Calu3 (cell line): ENCODE data around the gene ANO8. TPM values are rescaled to one million over a fixed set of nuclear protein-coding genes. Genes with fewer than 3 reads are reported as not detected.

Experiments used
- BruUV-seq: library from RNA; stranded (reverse); fragments of 400-500 nt; replicated peaks from 2 replicates; lab custom pipeline; 2021; lab: Mats Ljungman, UMichigan
- CTCF ChIA-PET: fragments of 300-600 bp; sonication (Branson Sonifier 250); formaldehyde crosslinking; loops from one replicate; lab custom pipeline; 2022; ENCODE audit warnings: antibody characterized with exemption; lab: Charles Lee
- DNase-seq: peaks from one replicate; pipeline ENCODE4 v3.0.0; 2022
- H3K27ac Mint-ChIP-seq: one replicate; pipeline ENCODE4 v1.8.0; 2022; ENCODE audit warnings: mixed read lengths; ENCODE audit not compliant: unreplicated experiment
- H3K27me3 Mint-ChIP-seq: one replicate; pipeline ENCODE4 v1.8.0; 2022; ENCODE audit warnings: mixed read lengths; ENCODE audit not compliant: unreplicated experiment
- H3K36me3 Mint-ChIP-seq: one replicate; pipeline ENCODE4 v1.8.0; 2022; ENCODE audit warnings: mild to moderate bottlenecking, moderate library complexity, mixed read lengths; ENCODE audit not compliant: insufficient read depth, unreplicated experiment
- H3K4me1 Mint-ChIP-seq: one replicate; pipeline ENCODE4 v1.8.0; 2022; ENCODE audit warnings: mild to moderate bottlenecking, low read depth, mixed read lengths; ENCODE audit not compliant: unreplicated experiment
- H3K4me3 Mint-ChIP-seq: one replicate; pipeline ENCODE4 v1.8.0; 2022; ENCODE audit warnings: mild to moderate bottlenecking, low read depth, moderate library complexity, mixed read lengths; ENCODE audit not compliant: unreplicated experiment
- H3K9me3 Mint-ChIP-seq: one replicate; pipeline ENCODE4 v1.8.0; 2022; ENCODE audit warnings: low read depth, mixed read lengths; ENCODE audit not compliant: unreplicated experiment
- intact Hi-C: fragments of 100-400 bp; cut with micrococcal nuclease; formaldehyde crosslinking; loops from one replicate; pipeline ENCODE4 v1.10.0; 2022; ENCODE audit not compliant: unreplicated experiment
- total RNA-seq: library from RNA; stranded (reverse); gene quantifications from 2 replicates; pipeline ENCODE4 v1.2.3, GENCODE V29; 2022
- TF ChIP-seq, protein P1 (sequence below): fragments of 200-600 bp; IDR thresholded peaks from one replicate; pipeline ENCODE4 v1.8.0; 2022; ENCODE audit warnings: antibody characterized with exemption; ENCODE audit not compliant: unreplicated experiment

ANO8 gene
- total RNA-seq, 1 experiment from 2014 or later: 10.5 TPM

DNA sequence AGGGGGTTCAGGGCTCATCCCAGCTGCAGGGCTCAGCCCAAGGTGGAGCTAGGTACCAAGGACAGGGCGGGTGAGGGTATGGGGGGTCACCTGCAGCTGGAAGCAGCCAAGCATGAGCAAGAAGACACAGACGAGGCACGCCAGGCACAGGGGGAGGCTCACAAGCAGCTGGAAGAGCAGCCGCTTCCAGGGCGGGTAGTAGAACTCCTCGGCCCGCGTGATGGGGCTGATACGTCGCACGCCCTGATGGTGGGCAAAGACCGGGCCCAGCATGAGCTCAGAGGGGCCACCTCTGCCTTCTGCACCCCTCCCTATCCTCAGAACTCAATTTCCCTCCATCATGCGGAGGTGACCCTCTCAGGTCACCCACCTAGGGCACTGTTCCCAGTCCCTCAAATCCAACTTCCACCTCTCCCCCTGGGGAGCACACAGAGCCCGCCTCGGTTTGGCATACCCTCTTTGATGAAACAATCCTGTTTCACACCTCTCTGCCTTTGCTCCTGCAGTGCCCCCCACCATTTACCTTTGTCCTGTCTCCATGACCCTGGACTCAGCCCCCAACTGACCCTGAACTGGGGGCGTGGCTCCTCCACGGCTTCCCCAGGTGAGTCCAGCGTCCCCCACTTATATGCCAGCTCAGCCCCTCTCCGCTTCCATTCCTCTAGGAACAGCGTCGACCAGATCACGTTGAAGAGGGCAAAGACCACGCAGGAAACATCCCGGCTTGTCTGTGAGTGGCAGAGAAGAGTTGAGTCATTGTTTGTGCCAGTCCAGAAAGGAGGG is 4.2 kb downstream of the ANO8 start:
- intact Hi-C loops: no loop called here
- Mint-ChIP-seq H3K4me1 (no peaks in the 10 kb centered on the region), H3K36me3 (peaks cover 22% of the 10 kb centered on the region), H3K27ac (no peak overlapping the region), H3K27me3 (no peaks in the 10 kb centered on the region), H3K9me3 (no peaks in the 10 kb centered on the region), H3K4me3 (no peak overlapping the region)
- no peak for DNase-seq
- BruUV-seq: no TSS peak
- CTCF ChIA-PET: interaction anchor here (0.5 kb wide), 1 partner anchor 110 kb away, joined by 5 read pairs; no protein-coding TSS in a partner anchor
- TF ChIP-seq, protein P1, sequence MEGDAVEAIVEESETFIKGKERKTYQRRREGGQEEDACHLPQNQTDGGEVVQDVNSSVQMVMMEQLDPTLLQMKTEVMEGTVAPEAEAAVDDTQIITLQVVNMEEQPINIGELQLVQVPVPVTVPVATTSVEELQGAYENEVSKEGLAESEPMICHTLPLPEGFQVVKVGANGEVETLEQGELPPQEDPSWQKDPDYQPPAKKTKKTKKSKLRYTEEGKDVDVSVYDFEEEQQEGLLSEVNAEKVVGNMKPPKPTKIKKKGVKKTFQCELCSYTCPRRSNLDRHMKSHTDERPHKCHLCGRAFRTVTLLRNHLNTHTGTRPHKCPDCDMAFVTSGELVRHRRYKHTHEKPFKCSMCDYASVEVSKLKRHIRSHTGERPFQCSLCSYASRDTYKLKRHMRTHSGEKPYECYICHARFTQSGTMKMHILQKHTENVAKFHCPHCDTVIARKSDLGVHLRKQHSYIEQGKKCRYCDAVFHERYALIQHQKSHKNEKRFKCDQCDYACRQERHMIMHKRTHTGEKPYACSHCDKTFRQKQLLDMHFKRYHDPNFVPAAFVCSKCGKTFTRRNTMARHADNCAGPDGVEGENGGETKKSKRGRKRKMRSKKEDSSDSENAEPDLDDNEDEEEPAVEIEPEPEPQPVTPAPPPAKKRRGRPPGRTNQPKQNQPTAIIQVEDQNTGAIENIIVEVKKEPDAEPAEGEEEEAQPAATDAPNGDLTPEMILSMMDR: no peak

DNA sequence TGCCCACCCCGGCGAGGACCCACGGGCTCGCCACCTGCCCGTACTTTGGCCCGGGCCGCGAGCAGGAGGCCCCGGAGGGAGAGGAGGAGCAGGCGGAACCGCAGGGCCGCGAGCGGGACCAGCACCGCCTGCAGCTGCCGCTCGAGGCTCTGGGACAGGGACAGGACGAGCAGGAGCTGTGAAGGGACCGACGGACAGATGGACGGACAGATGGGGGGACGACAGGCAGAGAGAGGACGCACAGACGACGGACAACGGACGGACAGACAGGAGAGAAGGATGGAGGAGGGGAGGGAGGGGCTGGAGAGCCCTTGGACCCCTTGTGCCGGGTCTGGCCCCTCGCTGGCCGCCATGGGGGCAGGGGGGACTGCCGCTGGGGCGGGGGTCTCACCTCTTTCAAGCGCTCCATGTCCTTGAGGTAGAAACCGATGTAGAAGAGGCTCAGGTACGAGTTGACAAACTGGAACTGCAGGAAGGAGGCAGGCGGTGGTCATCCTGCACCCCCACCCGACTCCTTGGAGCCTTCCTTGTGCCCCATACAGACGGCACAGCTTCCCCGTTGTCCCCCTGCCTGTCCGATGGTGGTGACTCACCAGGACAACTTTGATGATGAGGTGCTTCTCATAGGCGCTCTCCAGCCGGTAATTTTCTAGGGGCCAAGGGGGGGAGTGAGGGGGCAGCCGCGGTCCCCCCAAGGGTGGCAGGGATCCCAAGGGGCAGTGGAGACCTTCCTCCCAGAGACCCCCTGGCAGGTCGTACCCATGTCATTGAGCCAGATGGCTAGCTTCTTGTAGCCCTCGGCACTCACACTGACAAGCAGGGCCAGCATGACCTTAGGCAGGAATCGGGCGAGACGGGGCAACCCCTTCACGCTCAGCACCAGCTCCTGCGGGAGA is 5.0 kb downstream of the ANO8 start:
- Mint-ChIP-seq H3K27me3 (no peaks in the 10 kb centered on the region), H3K27ac (peak overlapping the region; percentile 23), H3K9me3 (no peaks in the 10 kb centered on the region), H3K4me3 (no peak overlapping the region), H3K4me1 (no peaks in the 10 kb centered on the region), H3K36me3 (peaks cover 18% of the 10 kb centered on the region)
- TF ChIP-seq, protein P1: no peak
- CTCF ChIA-PET: no interaction called here
- no peak for DNase-seq
- no TSS peak for BruUV-seq
- intact Hi-C loops: no loop called here

DNA sequence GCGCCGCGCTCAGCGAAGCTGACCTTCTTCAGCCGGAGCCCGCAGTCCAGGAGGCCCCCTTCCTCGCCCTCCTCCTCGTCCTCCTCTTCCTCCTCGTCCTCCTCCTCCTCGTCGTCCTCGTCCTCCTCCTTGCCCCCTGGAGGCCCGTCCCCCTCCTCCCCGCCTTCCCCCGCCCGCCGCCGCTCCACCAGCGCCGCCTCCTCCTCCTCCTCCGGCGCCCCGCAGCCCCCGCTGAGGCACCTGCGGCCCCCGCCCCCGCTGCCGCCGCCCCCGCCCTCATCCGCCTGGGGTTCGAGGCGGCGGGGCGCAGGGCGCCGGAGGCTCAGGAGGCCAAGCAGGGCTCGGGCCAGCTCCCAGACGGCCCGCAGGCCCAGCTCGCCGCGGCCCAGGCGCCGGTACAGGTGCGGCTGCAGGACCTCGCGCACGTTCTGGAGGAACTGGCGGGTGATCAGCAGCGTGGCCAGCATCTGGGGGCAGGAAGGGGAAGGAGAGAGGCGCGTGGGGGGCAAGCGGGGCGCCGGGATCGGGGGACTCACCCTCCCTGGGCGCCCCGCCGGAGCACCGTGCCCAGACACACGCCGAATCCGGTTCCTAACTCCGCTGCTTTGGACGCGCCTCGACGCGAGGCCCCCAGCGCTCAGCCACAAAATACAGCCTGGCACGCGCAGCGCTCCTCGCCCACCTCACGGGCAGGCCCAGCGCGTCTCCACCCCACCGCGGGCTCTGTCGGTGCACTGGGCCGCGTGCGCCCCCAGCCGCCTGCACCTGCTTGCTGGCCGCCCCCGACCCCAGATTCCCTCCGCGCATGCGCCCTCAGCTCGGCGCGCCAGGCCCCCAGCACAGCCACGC is 5.9 kb downstream of the ANO8 start:
- H3K4me3 Mint-ChIP-seq: no peak overlapping the region
- BruUV-seq: no TSS peak

More for the DNA sequence above, 5.9 kb downstream of the ANO8 start:
- no peaks in the 10 kb centered on the region for H3K9me3 Mint-ChIP-seq
- intact Hi-C loops: no loop called here
- no peak for DNase-seq
- H3K4me1 Mint-ChIP-seq: no peaks in the 10 kb centered on the region
- peaks cover 9% of the 10 kb centered on the region for H3K36me3 Mint-ChIP-seq
- CTCF ChIA-PET: no interaction called here
- TF ChIP-seq, protein P1: no peak
- H3K27ac Mint-ChIP-seq: no peak overlapping the region
- H3K27me3 Mint-ChIP-seq: no peaks in the 10 kb centered on the region
